HG03108 (cell line): ENCODE results near the gene TRAM1L1.

Experiments used
- ATAC-seq: cut with Tn5 transposase; IDR thresholded peaks from one replicate; pipeline ENCODE4 v1.9.1; 2021; ENCODE audit warnings: moderate library complexity; ENCODE audit not compliant: unreplicated experiment

The TRAM1L1 gene

DNA sequence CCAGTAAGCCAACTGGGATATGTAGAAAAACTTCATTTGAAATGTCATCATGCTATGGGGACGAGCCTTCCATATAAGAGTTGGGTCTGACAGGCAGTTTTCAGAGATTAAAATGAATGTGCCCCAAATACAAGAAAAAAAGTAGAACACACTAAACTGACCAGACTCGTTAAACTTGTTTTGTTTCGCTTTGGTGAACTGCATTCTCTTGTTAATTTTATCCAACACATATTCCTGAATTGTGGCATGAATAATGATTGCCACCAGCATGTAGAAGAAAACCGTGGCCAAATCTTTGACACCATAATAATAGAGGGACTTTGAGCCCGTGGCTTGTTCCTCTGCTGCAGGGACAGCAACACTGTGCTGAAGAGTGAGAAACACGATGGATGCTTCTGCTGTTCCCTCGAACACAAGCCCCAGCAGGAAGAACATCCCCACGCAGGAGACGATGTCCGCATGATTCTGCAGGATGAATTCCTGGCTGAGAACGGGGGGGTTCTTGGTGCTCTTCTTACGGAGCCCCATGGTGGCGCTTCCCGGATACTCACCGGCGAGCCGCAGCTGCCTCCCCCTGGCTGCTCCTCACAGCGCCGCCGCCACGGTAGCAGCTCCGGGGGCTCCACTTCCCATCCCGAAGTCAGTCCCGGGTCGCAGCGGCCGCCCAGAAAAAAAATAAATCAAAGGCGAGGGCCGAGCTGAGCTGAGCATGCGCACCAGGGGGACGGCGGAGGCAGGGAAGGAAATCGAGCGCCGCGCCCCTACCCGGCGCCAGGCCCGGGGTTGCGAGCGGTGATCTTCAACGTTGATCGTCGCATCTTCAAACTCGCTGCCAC, at the start of gene TRAM1L1:
Gene TRAM1L1, minus strand, starts transcription at position 711 of the 836 bp plus-strand sequence. Its CDS starts 183 bp downstream, at position 528.
- no peak for ATAC-seq

DNA sequence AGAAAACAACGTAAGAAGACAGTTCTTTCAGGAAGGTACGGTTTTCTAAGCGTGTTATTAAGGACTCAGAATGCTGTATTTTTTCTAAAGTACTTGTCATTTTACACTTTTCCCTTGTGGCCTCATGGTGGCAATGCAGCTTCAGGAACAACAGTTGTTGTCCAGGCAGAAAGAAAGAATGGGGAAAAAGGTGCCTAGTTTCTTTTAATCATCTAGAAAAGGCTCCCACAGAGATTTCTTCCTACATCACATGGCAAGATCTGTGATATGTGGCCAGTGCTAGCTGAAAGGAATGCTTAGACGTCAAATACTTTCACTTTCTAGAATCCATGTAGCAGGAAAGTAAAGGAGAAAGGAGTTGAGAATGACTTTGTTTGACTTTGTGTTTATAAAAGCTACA, 49.0 kb upstream of the TRAM1L1 start:
- ATAC-seq = no peak

DNA sequence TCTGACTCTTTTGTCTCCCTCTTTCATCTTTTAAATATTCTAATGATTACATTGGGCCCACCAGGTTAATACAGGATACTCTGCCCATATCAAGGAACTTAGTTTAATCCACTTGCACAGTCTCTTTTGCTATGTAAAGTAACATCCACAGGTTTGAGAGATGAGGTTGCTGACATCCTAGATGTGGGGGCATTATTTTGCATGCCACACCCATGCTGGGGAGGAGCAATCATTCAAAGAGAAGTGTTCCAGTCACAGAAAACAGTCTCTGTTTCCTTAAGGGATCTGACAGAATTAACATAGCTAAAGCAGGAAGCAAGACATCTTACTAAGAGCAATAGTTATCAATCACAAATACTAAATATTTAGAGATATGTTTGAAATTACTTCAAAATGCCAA, 11.5 kb upstream of the TRAM1L1 start:
- ATAC-seq = no peak

- ATAC-seq = no peak
These were observed 11.1 kb upstream of the TRAM1L1 start for GRCh38 chr4:117096462-117096861.

GRCh38 chr4:117093571-117093970, 8.2 kb upstream of the TRAM1L1 start:
- ATAC-seq = no peak

GRCh38 chr4:117077760-117078159, 7.6 kb downstream of the TRAM1L1 start:
- ATAC-seq = no peak

GRCh38 chr4:117068120-117068519, 17.3 kb downstream of the TRAM1L1 start:
- no peak for ATAC-seq

- ATAC-seq = no peak
These were observed 21.2 kb downstream of the TRAM1L1 start for GRCh38 chr4:117063961-117064696.

- ATAC-seq = no peak
These were observed 42.4 kb downstream of the TRAM1L1 start for GRCh38 chr4:117042962-117043361.
